SK-N-SH treated with all-trans-retinoic acid at 6 μM for 48 hours (cell line): ENCODE data around the gene ANKRD12.

Experiments
- ATAC-seq: fragments of 200-7000 bp; cut with Tn5 transposase; 3 replicates; pipeline ENCODE4 v1.9.1; 2020; ENCODE audit warnings: mild to moderate bottlenecking, moderate library complexity
- ARNTL ChIP-seq: fragments of 450-650 bp; formaldehyde crosslinking; IDR thresholded peaks from 2 replicates; pipeline ENCODE4 v1.5.0; 2020; ENCODE audit warnings: low read depth, mild to moderate bottlenecking, moderate library complexity, borderline replicate concordance
- BACH2 ChIP-seq: fragments of 250-450 bp; sonication (Bioruptor Pico); IDR thresholded peaks from 2 replicates; pipeline ENCODE4 v1.9.0; 2021; ENCODE audit warnings: mild to moderate bottlenecking, borderline replicate concordance
- CREB5 ChIP-seq: fragments of 250-450 bp; sonication (Bioruptor Pico); IDR thresholded peaks from 2 replicates; pipeline ENCODE4 v1.5.1; 2020; ENCODE audit warnings: low read depth, mild to moderate bottlenecking, moderate library complexity
- CSDC2 ChIP-seq: fragments of 250-450 bp; sonication (Bioruptor Pico); IDR thresholded peaks from 2 replicates; pipeline ENCODE4 v1.5.0; 2020; ENCODE audit warnings: mild to moderate bottlenecking, moderate library complexity
- CSRNP3 ChIP-seq: fragments of 250-450 bp; sonication (Bioruptor Pico); IDR thresholded peaks from 2 replicates; pipeline ENCODE4 v1.5.1; 2021; ENCODE audit warnings: mild to moderate bottlenecking, moderate library complexity
- ESRRG ChIP-seq: fragments of 250-450 bp; sonication (Bioruptor Pico); IDR thresholded peaks from 2 replicates; pipeline ENCODE4 v1.6.1; 2021; ENCODE audit warnings: mild to moderate bottlenecking
- GLIS3 ChIP-seq: fragments of 250-450 bp; sonication (Bioruptor Pico); IDR thresholded peaks from 2 replicates; pipeline ENCODE4 v1.5.0; 2020; ENCODE audit warnings: mild to moderate bottlenecking, moderate library complexity
- ISL1 ChIP-seq: fragments of 250-450 bp; sonication (Bioruptor Pico); IDR thresholded peaks from 2 replicates; pipeline ENCODE4 v2.1.2; 2022; ENCODE audit warnings: mild to moderate bottlenecking, moderate library complexity
- OSR1 ChIP-seq: fragments of 250-450 bp; sonication (Bioruptor Pico); IDR thresholded peaks from 2 replicates; pipeline ENCODE4 v1.8.0; 2022; ENCODE audit warnings: moderate library complexity, mild to moderate bottlenecking, inconsistent platforms
- PATZ1 ChIP-seq: fragments of 250-450 bp; sonication (Bioruptor Pico); IDR thresholded peaks from 2 replicates; pipeline ENCODE4 v1.8.0; 2020; ENCODE audit warnings: mild to moderate bottlenecking, moderate library complexity, borderline replicate concordance
- POU6F1 ChIP-seq: fragments of 250-450 bp; sonication (Bioruptor Pico); IDR thresholded peaks from 2 replicates; pipeline ENCODE4 v1.8.0; 2021; ENCODE audit warnings: low read depth, mild to moderate bottlenecking, moderate library complexity, borderline replicate concordance
- PPARA ChIP-seq: fragments of 250-450 bp; sonication (Bioruptor Pico); IDR thresholded peaks from 2 replicates; pipeline ENCODE4 v1.5.0; 2020; ENCODE audit warnings: mild to moderate bottlenecking, borderline replicate concordance
- RARB ChIP-seq: fragments of 250-450 bp; sonication (Bioruptor Pico); IDR thresholded peaks from 2 replicates; pipeline ENCODE4 v1.8.0; 2021; ENCODE audit warnings: mild to moderate bottlenecking, moderate library complexity
- SNAI2 ChIP-seq: fragments of 250-450 bp; sonication (Bioruptor Pico); IDR thresholded peaks from 2 replicates; pipeline ENCODE4 v1.5.0; 2020; ENCODE audit warnings: mild to moderate bottlenecking, moderate library complexity
- TCF4 ChIP-seq: fragments of 250-450 bp; sonication (Bioruptor Pico); IDR thresholded peaks from 2 replicates; pipeline ENCODE4 v1.8.0; 2021; ENCODE audit warnings: mild to moderate bottlenecking, moderate library complexity, borderline replicate concordance
- TOX ChIP-seq: fragments of 250-450 bp; sonication (Bioruptor Pico); IDR thresholded peaks from 2 replicates; pipeline ENCODE4 v1.8.0; 2021; ENCODE audit warnings: mild to moderate bottlenecking, moderate library complexity, borderline replicate concordance
- ZC3H10 ChIP-seq: fragments of 250-450 bp; sonication (Bioruptor Pico); IDR thresholded peaks from 2 replicates; pipeline ENCODE4 v1.5.1; 2021; ENCODE audit warnings: mild to moderate bottlenecking, moderate library complexity
- ZFP3 ChIP-seq: fragments of 250-450 bp; sonication (Bioruptor Pico); IDR thresholded peaks from 2 replicates; pipeline ENCODE4 v1.5.0; 2020; ENCODE audit warnings: mild to moderate bottlenecking, moderate library complexity
- ZFP30 ChIP-seq: fragments of 450-650 bp; formaldehyde crosslinking; IDR thresholded peaks from 2 replicates; pipeline ENCODE4 v1.5.0; 2022; ENCODE audit warnings: mild to moderate bottlenecking, moderate library complexity
- ZNF565 ChIP-seq: fragments of 450-650 bp; formaldehyde crosslinking; conservative IDR thresholded peaks from 2 replicates; pipeline ENCODE4 v1.5.0; 2020; ENCODE audit warnings: low read depth, mild to moderate bottlenecking, moderate library complexity
- ZNF70 ChIP-seq: fragments of 450-650 bp; formaldehyde crosslinking; IDR thresholded peaks from 2 replicates; pipeline ENCODE4 v1.5.0; 2020; ENCODE audit warnings: mild to moderate bottlenecking, moderate library complexity
- ZNF8 ChIP-seq: fragments of 450-650 bp; formaldehyde crosslinking; IDR thresholded peaks from 2 replicates; pipeline ENCODE4 v1.5.0; 2020; ENCODE audit warnings: mild to moderate bottlenecking, moderate library complexity

ANKRD12 gene

GRCh38 chr18:9223356-9223755 lies 86.8 kb downstream of the ANKRD12 start (continued):
- no peak for TF ChIP-seq PATZ1
- no peak for TF ChIP-seq CSDC2 (CRISPR knock-in tag)
- TF ChIP-seq OSR1 (CRISPR knock-in tag): no peak
- TF ChIP-seq TOX (CRISPR knock-in tag): no peak
- no peak for TF ChIP-seq ESRRG (CRISPR knock-in tag)
- no peak for TF ChIP-seq POU6F1 (CRISPR knock-in tag)
- no peak for TF ChIP-seq SNAI2 (CRISPR knock-in tag)
- TF ChIP-seq GLIS3 (CRISPR knock-in tag): no peak
- TF ChIP-seq, all 23 proteins: peak for 0

- TF ChIP-seq TCF4 (CRISPR knock-in tag) (no peak), ZNF70 (no peak), ZFP30 (CRISPR knock-in tag) (no peak), PPARA (CRISPR knock-in tag) (no peak), ISL1 (no peak), ESRRG (CRISPR knock-in tag) (no peak), ARNTL (CRISPR knock-in tag) (no peak), CSRNP3 (CRISPR knock-in tag) (no peak), CREB5 (CRISPR knock-in tag) (no peak), TOX (CRISPR knock-in tag) (no peak), SNAI2 (CRISPR knock-in tag) (no peak), ZNF565 (CRISPR knock-in tag) (no peak), ZNF8 (CRISPR knock-in tag) (no peak), POU6F1 (CRISPR knock-in tag) (no peak), ZC3H10 (CRISPR knock-in tag) (no peak)
- TF ChIP-seq, all 23 proteins: peak for 0
- ATAC-seq: no peak
Observed at GRCh38 chr18:9226463-9226862, 89.9 kb downstream of the ANKRD12 start.

GRCh38 chr18:9231852-9232486 lies 95.4 kb downstream of the ANKRD12 start:
- no peak for TF ChIP-seq ESRRG (CRISPR knock-in tag)
- no peak for TF ChIP-seq GLIS3 (CRISPR knock-in tag)
- no peak for TF ChIP-seq BACH2 (CRISPR knock-in tag)
- no peak for TF ChIP-seq RARB (CRISPR knock-in tag)
- TF ChIP-seq OSR1 (CRISPR knock-in tag): no peak
- ATAC-seq: no peak

- no peak for ATAC-seq
- TF ChIP-seq TCF4 (CRISPR knock-in tag): no peak
- TF ChIP-seq TOX (CRISPR knock-in tag): no peak
- no peak for TF ChIP-seq CSDC2 (CRISPR knock-in tag)
- TF ChIP-seq ZNF8 (CRISPR knock-in tag): no peak
- no peak for TF ChIP-seq ZNF565 (CRISPR knock-in tag)
- no peak for TF ChIP-seq CSRNP3 (CRISPR knock-in tag)
- TF ChIP-seq ZNF70: no peak
- no peak for TF ChIP-seq PPARA (CRISPR knock-in tag)
- no peak for TF ChIP-seq OSR1 (CRISPR knock-in tag)
- TF ChIP-seq ESRRG (CRISPR knock-in tag): no peak
- TF ChIP-seq POU6F1 (CRISPR knock-in tag): no peak
- no peak for TF ChIP-seq SNAI2 (CRISPR knock-in tag)
- TF ChIP-seq ZFP30 (CRISPR knock-in tag): no peak
- no peak for TF ChIP-seq ARNTL (CRISPR knock-in tag)
- no peak for TF ChIP-seq ZFP3 (CRISPR knock-in tag)
Observed at GRCh38 chr18:9232977-9233376, 96.4 kb downstream of the ANKRD12 start.
